ENCODE data around the gene TMEM163. TPM values are rescaled to one million over a fixed set of nuclear protein-coding genes. Genes with fewer than 3 reads are reported as not detected.

TMEM163 gene
- total RNA-seq, 6 donors from 2014 or later: 19.3 to 71.6 (median 26.7) TPM

GRCh38 chr2:134630504-134631159, 88.2 kb downstream of the TMEM163 start:
- 68 to 79% methylated on average over 3 of the region's 3 CpGs for WGBS, 2 donors
- ATAC-seq (ENCODE audit: low FRiP score in 2 of 2) (no peak), DNase-seq (no peak)
- no peak overlapping the region for H3K4me3 ChIP-seq
- H3K27ac ChIP-seq: no peak overlapping the region
- H3K36me3 ChIP-seq: no peaks in the 10 kb centered on the region
- no peaks in the 10 kb centered on the region for H3K9me3 ChIP-seq
- H3K4me1 ChIP-seq: no peaks in the 10 kb centered on the region
- no peak for TF ChIP-seq POLR2AphosphoS5 (IDR thresholded peaks at IDR 0.05)
- no peak for TF ChIP-seq POLR2A (IDR thresholded peaks at IDR 0.05)
- TF ChIP-seq EP300 (IDR thresholded peaks at IDR 0.05): no peak
- TF ChIP-seq CTCF (IDR thresholded peaks at IDR 0.05): no peak
- no peaks in the 10 kb centered on the region for H3K27me3 ChIP-seq

GRCh38 chr2:134628453-134628852, 90.3 kb downstream of the TMEM163 start:
- H3K4me1 ChIP-seq: no peaks in the 10 kb centered on the region
- ATAC-seq (ENCODE audit: low FRiP score in 2 of 2): no peak
- WGBS, 2 donors: 86 to 88% methylated on average over 3 of the region's 3 CpGs
- H3K27ac ChIP-seq: no peak overlapping the region
- no peaks in the 10 kb centered on the region for H3K9me3 ChIP-seq
- H3K4me3 ChIP-seq: no peak overlapping the region
- DNase-seq: no peak
- no peaks in the 10 kb centered on the region for H3K27me3 ChIP-seq
- no peak for TF ChIP-seq EP300 (IDR thresholded peaks at IDR 0.05)
- no peak for TF ChIP-seq POLR2A (IDR thresholded peaks at IDR 0.05)
- TF ChIP-seq CTCF (IDR thresholded peaks at IDR 0.05): no peak
- no peak for TF ChIP-seq POLR2AphosphoS5 (IDR thresholded peaks at IDR 0.05)
- no peaks in the 10 kb centered on the region for H3K36me3 ChIP-seq

GRCh38 chr2:134626781-134627180, 92.0 kb downstream of the TMEM163 start:
- TF ChIP-seq POLR2A (IDR thresholded peaks at IDR 0.05) (no peak), CTCF (IDR thresholded peaks at IDR 0.05) (no peak), EP300 (IDR thresholded peaks at IDR 0.05) (no peak), POLR2AphosphoS5 (IDR thresholded peaks at IDR 0.05) (no peak)
- 71 to 73% methylated on average over 4 of the region's 4 CpGs for WGBS, 2 donors
- no peak overlapping the region for H3K4me3 ChIP-seq

GRCh38 chr2:134625311-134625710, 93.5 kb downstream of the TMEM163 start:
- Histone ChIP-seq H3K27ac (no peak overlapping the region), H3K4me1 (no peaks in the 10 kb centered on the region), H3K36me3 (no peaks in the 10 kb centered on the region), H3K27me3 (no peaks in the 10 kb centered on the region), H3K9me3 (no peaks in the 10 kb centered on the region), H3K4me3 (no peak overlapping the region)
- 95% methylated on average over 4 of the region's 4 CpGs for WGBS, 2 donors
- TF ChIP-seq POLR2AphosphoS5 (IDR thresholded peaks at IDR 0.05): no peak
- TF ChIP-seq EP300 (IDR thresholded peaks at IDR 0.05): no peak
- TF ChIP-seq POLR2A (IDR thresholded peaks at IDR 0.05): no peak
- no peak for TF ChIP-seq CTCF (IDR thresholded peaks at IDR 0.05)
- DNase-seq: no peak
- no peak for ATAC-seq (ENCODE audit: low FRiP score in 2 of 2)

More at GRCh38 chr2:134626781-134627180, 92.0 kb downstream of the TMEM163 start:
- ATAC-seq (ENCODE audit: low FRiP score in 2 of 2): no peak
- H3K9me3 ChIP-seq: no peaks in the 10 kb centered on the region
- no peaks in the 10 kb centered on the region for H3K4me1 ChIP-seq
- no peaks in the 10 kb centered on the region for H3K36me3 ChIP-seq
- no peak for DNase-seq
- H3K27me3 ChIP-seq: no peaks in the 10 kb centered on the region
- no peak overlapping the region for H3K27ac ChIP-seq

- TF ChIP-seq POLR2A (IDR thresholded peaks at IDR 0.05): no peak
- TF ChIP-seq CTCF (IDR thresholded peaks at IDR 0.05): no peak
- no peak for TF ChIP-seq EP300 (IDR thresholded peaks at IDR 0.05)
- TF ChIP-seq POLR2AphosphoS5 (IDR thresholded peaks at IDR 0.05): no peak
- no peaks in the 10 kb centered on the region for H3K27me3 ChIP-seq
- no peaks in the 10 kb centered on the region for H3K36me3 ChIP-seq
- 60 to 74% methylated on average over 3 of the region's 3 CpGs for WGBS, 2 donors
- DNase-seq (no peak), ATAC-seq (ENCODE audit: low FRiP score in 2 of 2) (no peak)
- H3K4me3 ChIP-seq: no peak overlapping the region
- H3K4me1 ChIP-seq: no peaks in the 10 kb centered on the region
- no peak overlapping the region for H3K27ac ChIP-seq
- peaks cover 0 to 6% (median 2%) of the 10 kb centered on the region in 4 donors for H3K9me3 ChIP-seq
These were observed 95.0 kb downstream of the TMEM163 start for GRCh38 chr2:134623796-134624195.
